Measurements from ENCODE around the gene PRRG3.

The PRRG3 gene

GRCh38 chrX:151746502-151746901 lies 51.2 kb downstream of the PRRG3 start:
- no peak for DNase-seq

GRCh38 chrX:151750511-151750910 lies 55.3 kb downstream of the PRRG3 start:
- DNase-seq = no peak

GRCh38 chrX:151752847-151753246 lies 57.6 kb downstream of the PRRG3 start:
- DNase-seq = no peak

- DNase-seq = peak; percentile 37
These were observed 58.2 kb downstream of the PRRG3 start for GRCh38 chrX:151753313-151754046.

- DNase-seq = peak; percentile 21
These were observed 58.8 kb downstream of the PRRG3 start for GRCh38 chrX:151754047-151754429.

GRCh38 chrX:151754641-151755215 lies 59.5 kb downstream of the PRRG3 start:
- DNase-seq = peak; percentile 43

Measured in DMS 273 treated with DMSO at 0.1 percent for 48 hours (cell line).